ENCODE results near the gene CD2BP2. TPM values are rescaled to one million over a fixed set of nuclear protein-coding genes. Genes with fewer than 3 reads are reported as not detected.

CD2BP2 gene
- total and polyA plus RNA-seq, 9 of the 15 experiments (the other 6 are each of a cell fraction or from before 2014, with no cell fraction given) = 3.9 to 51.1 (median 32.8) TPM

GRCh38 chr16:30355954-30356308 lies 823 bp upstream of the CD2BP2 start (continued):
- TF ChIP-seq ZNF282 (CRISPR knock-in tag; IDR thresholded peaks at IDR 0.05) = no peak
- TF ChIP-seq ZNF551 (CRISPR knock-in tag; IDR thresholded peaks at IDR 0.05) = no peak
- 0 out of 2 replicates have a peak, but pooled peaks have one; percentile 7 for TF ChIP-seq ZNF175 (CRISPR knock-in tag; IDR thresholded peaks at IDR 0.05; ENCODE audit: low read depth)
- no peak for TF ChIP-seq ETV6 (IDR thresholded peaks at IDR 0.05; ENCODE audit: borderline replicate concordance in 1 of 2, low read depth in 2 of 2, low read length in 1 of 2)
- TF ChIP-seq ETV6 (CRISPR knock-in tag; IDR thresholded peaks at IDR 0.05; ENCODE audit: borderline replicate concordance) = peak; percentile 77; the same call in 1 of the 2 replicates
- TF ChIP-seq E2F6 (IDR thresholded peaks at IDR 0.05; ENCODE audit: borderline replicate concordance in 1 of 2, extremely low read depth in 1 of 2, insufficient read depth in 1 of 2, insufficient read length in 1 of 2, low read depth in 1 of 2, low read length in 1 of 2, poor library complexity in 1 of 2, severe bottlenecking in 1 of 2) = peak; percentile 56 to 58
- no peak for TF ChIP-seq RBM17 (IDR thresholded peaks at IDR 0.05; ENCODE audit: borderline replicate concordance, low read depth, low read length)
- no peak for TF ChIP-seq TBP (optimal IDR thresholded peaks at IDR 0.05; ENCODE audit: low read depth, low read length)
- TF ChIP-seq SAP30 (IDR thresholded peaks at IDR 0.05; ENCODE audit: borderline replicate concordance, insufficient read depth, low read depth, low read length, poor library complexity, severe bottlenecking) = peak; percentile 11
- TF ChIP-seq MAX (CRISPR knock-in tag; IDR thresholded peaks at IDR 0.05) = peak; percentile 51
- no peak for TF ChIP-seq SNAPC5 (CRISPR knock-in tag; IDR thresholded peaks at IDR 0.05)
- no peak for TF ChIP-seq ZNF395 (CRISPR knock-in tag; IDR thresholded peaks at IDR 0.05)
- peak; percentile 57; the same call in 1 of the 2 replicates for TF ChIP-seq ZNF592 (IDR thresholded peaks at IDR 0.05)
